Hepatocyte (in vitro differentiated cells): ENCODE measurements around the gene PODXL2.

Experiments
- EZH2 ChIP-seq: fragments of 200-600 bp; sonication (generic); IDR thresholded peaks from 2 replicates; pipeline ENCODE4 v1.6.1; 2016; ENCODE audit warnings: antibody characterized with exemption, mild to moderate bottlenecking, borderline replicate concordance
- EZH2phosphoT487 ChIP-seq: fragments of 200-600 bp; sonication (generic); IDR thresholded peaks from one replicate; pipeline ENCODE4 v1.6.1; 2018; ENCODE audit warnings: antibody characterized with exemption, mild to moderate bottlenecking, low read depth, moderate library complexity; ENCODE audit not compliant: unreplicated experiment, severe bottlenecking
- TF ChIP-seq, protein P1 (sequence below): fragments of 200-600 bp; sonication (generic); IDR thresholded peaks from 2 replicates; pipeline ENCODE4 v1.5.1; 2016; ENCODE audit warnings: antibody characterized with exemption, mild to moderate bottlenecking; ENCODE audit not compliant: poor library complexity

DNA sequence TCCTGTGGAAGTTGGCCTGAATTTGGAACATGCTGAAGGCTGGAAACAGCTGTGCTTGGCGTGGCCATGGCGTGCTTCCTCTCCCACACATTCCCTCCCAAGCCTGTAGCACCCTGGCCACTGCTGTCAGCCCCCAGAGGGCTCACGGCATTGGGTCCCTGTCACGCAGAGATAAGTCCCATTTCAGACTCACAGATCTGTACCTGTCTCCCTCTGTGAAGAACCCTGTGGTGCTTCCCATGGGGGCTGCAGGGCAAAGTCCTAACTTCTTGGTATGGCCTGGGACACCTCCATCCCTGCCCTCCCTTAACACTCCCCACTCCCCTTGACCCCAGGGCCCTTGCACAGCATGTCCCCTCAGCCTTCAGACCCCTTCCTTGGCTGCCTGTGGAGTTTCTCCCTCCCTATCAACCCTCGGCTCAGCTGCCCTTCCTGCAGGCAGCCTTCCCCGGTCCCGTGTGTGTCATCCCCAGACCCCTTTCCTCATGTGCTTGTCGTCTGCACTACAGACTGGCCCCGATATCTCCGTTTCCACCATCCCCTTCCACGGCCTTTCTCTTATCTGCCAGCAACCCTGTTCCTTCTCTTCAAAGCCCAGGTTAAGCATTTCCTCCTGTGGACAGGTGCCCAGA, 72.4 kb downstream of the PODXL2 start:
- TF ChIP-seq, protein P1, sequence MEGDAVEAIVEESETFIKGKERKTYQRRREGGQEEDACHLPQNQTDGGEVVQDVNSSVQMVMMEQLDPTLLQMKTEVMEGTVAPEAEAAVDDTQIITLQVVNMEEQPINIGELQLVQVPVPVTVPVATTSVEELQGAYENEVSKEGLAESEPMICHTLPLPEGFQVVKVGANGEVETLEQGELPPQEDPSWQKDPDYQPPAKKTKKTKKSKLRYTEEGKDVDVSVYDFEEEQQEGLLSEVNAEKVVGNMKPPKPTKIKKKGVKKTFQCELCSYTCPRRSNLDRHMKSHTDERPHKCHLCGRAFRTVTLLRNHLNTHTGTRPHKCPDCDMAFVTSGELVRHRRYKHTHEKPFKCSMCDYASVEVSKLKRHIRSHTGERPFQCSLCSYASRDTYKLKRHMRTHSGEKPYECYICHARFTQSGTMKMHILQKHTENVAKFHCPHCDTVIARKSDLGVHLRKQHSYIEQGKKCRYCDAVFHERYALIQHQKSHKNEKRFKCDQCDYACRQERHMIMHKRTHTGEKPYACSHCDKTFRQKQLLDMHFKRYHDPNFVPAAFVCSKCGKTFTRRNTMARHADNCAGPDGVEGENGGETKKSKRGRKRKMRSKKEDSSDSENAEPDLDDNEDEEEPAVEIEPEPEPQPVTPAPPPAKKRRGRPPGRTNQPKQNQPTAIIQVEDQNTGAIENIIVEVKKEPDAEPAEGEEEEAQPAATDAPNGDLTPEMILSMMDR: no peak
- TF ChIP-seq EZH2: no peak
- TF ChIP-seq EZH2phosphoT487: no peak
